PC-3 (cell line): ENCODE results near the gene MEPCE.

Experiments
- EZH2phosphoT487 ChIP-seq: fragments of 300-600 bp; sonication (generic); IDR thresholded peaks from 2 replicates; pipeline ENCODE4 v1.6.1; 2018; ENCODE audit warnings: mild to moderate bottlenecking, antibody characterized with exemption, low read length, borderline replicate concordance
- TF ChIP-seq, protein P1 (sequence below): fragments of 300-600 bp; sonication (generic); conservative IDR thresholded peaks from 2 replicates; pipeline ENCODE4 v1.5.1; 2017; ENCODE audit warnings: antibody characterized with exemption, low read depth, mild to moderate bottlenecking, low read length

DNA sequence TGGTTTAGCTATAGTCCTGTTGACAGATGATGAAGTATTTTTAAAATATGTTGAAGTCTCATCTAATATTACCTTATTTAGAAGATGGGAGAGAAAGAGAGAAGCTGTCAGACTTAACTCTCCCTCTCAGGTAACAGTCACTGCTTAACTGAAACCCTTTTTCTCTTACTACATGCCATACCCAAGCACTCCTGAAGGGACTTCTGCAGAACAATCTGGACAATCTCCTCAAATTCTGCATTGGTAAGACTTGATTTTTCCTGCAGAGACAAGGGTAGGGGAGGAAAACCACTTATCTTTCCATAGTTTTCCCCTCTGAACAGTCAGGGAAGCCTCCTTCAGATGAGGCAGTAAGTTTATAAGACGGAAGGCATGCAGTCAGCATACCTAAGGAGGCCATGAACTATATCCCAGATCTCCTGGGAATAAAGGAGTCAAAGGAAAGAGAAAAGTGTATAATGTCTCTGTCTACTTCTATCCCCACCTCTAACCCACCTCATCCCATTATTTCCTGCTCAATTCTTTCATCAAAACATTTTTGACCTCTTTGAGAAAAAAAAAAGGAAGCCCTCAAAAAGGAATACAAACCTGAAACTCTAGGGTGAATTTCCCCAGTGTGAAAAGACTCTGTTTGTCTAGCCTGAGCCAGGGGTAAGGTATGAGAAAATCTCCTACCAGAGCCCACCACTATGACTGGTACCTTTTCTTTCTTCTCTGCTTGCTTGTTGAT, 10.5 kb upstream of the MEPCE start:
- TF ChIP-seq, protein P1, sequence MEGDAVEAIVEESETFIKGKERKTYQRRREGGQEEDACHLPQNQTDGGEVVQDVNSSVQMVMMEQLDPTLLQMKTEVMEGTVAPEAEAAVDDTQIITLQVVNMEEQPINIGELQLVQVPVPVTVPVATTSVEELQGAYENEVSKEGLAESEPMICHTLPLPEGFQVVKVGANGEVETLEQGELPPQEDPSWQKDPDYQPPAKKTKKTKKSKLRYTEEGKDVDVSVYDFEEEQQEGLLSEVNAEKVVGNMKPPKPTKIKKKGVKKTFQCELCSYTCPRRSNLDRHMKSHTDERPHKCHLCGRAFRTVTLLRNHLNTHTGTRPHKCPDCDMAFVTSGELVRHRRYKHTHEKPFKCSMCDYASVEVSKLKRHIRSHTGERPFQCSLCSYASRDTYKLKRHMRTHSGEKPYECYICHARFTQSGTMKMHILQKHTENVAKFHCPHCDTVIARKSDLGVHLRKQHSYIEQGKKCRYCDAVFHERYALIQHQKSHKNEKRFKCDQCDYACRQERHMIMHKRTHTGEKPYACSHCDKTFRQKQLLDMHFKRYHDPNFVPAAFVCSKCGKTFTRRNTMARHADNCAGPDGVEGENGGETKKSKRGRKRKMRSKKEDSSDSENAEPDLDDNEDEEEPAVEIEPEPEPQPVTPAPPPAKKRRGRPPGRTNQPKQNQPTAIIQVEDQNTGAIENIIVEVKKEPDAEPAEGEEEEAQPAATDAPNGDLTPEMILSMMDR: no peak
- no peak for TF ChIP-seq EZH2phosphoT487
